HG02588 (cell line): Measurements from ENCODE around the gene E2F2.
"Not testable (repeated sequence)": the region's sequence is repeated elsewhere in the genome, so short reads cannot be mapped to it uniquely, and the experiment has no call there.

Source experiments
- ATAC-seq: cut with Tn5 transposase; IDR thresholded peaks from one replicate; pipeline ENCODE4 v1.9.1; 2021; ENCODE audit warnings: mild to moderate bottlenecking, moderate library complexity; ENCODE audit not compliant: unreplicated experiment

The E2F2 gene

GRCh38 chr1:23525558-23526250 lies 5.3 kb downstream of the E2F2 start:
- no peak for ATAC-seq

DNA sequence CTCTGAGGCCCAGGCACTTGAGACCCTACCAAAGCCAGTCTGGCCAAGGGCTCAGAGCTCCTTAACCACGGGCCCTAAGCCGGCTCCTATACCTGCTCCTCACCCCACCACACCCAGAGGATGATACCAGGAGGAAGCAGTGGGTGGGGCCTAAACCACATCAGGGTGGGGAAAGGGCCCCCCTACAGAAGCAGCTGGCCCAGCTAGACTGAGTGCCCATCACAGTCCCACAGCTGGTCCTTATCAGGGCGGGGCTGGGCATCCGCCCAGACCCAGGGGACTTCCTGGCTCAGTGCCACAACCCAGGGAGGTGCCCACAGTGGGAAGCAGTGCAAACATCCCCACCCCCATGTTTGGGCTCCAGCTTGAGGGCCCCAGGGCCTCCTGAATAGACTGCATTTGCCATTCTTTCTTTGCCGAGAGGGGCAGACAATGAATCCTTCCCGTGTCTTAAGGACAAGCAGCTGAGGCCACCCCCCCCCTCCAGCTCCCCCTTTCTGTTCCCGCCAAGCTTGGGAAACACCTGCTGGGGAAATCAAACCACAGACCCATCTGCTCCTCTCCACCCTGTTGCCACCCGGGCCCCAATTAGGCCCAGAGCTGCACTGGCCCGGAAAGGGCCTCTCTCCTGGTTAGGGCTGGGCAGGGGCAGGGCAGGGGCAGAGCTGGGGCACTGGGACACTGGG lies 6.2 kb downstream of the E2F2 start:
- no peak for ATAC-seq

GRCh38 chr1:23524163-23524562 lies 6.9 kb downstream of the E2F2 start:
- ATAC-seq: no peak

- ATAC-seq: no peak
These were observed 8.6 kb downstream of the E2F2 start for GRCh38 chr1:23522244-23522982.

DNA sequence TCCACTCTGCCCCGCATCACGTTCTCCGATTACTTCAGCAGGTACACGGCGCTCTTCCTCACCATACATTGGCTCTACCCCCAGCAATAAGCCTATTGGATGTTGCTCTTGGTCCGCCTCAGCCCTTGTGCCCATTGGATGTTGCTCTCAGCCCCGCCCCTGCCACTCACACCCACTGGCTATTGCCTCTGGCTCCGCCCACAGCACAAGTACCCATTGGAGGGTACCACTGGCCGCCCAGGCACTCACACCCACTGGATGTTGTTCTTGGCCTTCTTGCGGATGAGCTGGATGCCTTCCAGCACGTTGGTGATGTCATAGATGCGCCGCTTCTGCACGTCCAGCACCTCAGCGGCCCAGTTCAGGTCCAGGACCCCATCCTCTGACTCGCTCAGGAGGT lies 9.4 kb downstream of the E2F2 start:
- ATAC-seq: no peak

GRCh38 chr1:23517581-23517980 lies 13.5 kb downstream of the E2F2 start:
- no peak for ATAC-seq

DNA sequence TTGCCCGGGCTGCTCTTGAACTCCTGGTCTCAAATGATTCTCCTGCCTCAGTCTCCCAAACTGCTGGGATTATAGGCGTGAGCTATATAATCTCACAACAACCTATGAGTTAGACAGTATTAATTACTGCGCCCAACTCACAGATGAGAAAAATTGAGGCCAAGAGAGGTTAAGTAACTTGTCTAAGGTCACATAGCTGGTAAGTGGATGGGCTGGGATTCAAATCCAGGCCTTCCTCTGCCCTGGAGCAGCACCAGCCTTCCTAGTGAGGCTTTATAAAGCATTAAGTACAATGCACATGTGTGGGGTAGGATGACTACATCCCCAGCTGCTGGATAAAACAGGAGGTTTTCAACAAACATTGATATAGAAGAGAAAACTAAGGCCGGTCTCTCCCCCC lies 15.1 kb downstream of the E2F2 start:
- no peak for ATAC-seq

- ATAC-seq: no peak
These were observed 16.8 kb downstream of the E2F2 start for GRCh38 chr1:23514111-23514679.

DNA sequence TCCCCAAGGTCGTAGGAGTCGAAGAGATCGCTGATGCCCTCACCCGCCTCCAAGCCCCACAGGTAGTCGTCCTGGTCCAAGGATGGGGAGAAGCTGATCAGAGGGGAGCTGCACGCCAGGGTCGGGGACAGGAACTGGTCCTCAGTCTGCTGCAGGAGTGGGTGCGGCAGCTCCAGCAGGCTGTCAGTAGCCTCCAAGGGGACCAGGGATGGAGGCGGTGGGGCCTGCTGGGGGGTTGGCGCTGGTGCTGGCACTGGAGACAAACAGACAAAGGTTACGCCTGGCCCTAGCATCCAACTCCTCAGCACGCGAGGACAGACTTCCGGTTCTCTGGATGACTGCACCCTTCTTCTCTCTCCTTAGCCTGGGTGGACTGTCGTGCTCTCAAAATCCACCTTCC lies 21.1 kb downstream of the E2F2 start:
- ATAC-seq: no peak

DNA sequence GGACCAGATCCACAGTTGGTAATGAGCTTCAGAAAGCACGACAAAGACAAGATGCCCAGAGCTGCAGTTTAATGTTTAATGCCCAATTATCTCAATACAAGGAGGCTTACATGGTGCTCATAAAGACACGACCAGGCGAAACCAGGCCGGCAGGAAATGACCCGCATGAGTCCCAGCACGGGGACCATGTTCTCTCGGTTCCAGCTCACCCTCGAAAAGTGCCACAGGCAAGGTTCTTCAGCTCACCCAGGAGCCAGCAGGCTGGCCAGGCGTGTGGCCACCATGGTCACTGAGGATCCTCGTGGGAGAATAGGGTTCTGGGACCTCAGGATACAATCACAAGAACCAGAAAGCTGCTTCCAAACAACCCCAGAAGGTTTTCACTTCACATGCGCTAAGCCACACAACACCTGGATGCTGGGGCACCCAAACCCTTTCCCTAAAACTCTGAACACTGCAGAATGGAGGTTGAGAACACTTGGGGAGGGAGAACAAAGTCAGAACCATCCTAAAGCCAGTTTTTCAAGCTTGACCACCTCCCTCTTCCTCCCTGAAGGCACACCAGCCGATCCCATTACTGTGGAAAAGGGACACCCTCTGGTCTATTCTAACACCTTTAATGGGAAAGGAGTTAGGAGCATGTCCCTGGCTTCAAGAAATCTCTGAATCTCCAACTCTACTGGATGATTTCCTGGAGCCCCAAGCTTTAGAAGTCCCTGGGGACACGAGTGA lies 24.5 kb downstream of the E2F2 start:
- no peak for ATAC-seq

- ATAC-seq: no peak
These were observed 25.2 kb downstream of the E2F2 start for GRCh38 chr1:23505851-23506250.

DNA sequence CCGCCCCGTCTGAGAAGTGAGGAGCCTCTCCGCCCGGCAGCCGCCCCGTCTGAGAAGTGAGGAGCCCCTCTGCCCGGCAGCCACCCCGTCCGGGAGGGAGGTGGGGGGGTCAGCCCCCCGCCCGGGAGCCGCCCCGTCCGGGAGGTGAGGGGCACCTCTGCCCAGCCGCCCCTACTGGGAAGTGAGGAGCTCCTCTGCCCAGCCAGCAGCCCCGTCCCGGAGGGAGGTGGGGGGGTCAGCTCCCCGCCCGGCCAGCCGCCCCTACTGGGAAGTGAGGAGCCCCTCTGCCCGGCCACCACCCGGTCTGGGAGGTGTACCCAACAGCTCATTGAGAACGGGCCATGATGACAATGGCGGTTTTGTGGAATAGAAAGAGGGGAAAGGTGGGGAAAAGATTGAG lies 26.9 kb downstream of the E2F2 start:
- ATAC-seq: not testable (repeated sequence)

DNA sequence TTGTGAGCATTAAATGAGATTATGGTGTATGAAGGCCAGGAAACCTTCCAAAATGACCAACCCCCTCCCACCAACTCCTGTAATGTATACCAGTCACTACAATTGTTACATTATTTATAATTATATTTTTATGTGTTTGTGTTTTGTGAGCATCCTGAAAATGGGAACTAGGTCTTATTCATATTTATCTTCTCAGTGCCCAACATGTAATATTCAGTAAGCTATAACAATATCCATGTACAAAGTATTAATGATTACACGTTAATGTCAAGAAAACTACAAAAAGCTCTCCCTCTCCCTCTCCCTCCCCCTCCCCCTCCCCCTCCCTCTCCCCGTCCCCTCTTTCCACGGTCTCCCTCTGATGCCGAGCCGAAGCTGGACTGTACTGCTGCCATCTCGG lies 28.1 kb downstream of the E2F2 start:
- ATAC-seq: no peak

DNA sequence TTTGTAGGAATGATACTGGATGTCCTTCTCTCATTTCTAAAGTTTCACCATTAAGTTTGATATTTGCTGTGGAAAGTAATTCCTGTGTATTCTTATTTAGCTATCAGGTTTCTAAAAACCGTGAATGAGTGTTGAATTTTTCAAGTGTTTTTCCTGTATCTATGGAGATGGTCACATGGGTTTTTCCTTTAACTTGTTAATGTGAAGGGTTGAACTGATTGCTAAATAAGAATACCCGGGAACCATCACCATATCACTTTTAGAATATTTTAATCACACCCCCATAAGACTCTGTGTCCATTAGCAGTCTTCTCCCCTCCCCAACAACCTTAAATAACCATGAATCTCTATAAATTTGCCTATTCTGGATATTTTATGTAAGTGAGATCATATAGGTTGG lies 30.6 kb downstream of the E2F2 start:
- no peak for ATAC-seq

DNA sequence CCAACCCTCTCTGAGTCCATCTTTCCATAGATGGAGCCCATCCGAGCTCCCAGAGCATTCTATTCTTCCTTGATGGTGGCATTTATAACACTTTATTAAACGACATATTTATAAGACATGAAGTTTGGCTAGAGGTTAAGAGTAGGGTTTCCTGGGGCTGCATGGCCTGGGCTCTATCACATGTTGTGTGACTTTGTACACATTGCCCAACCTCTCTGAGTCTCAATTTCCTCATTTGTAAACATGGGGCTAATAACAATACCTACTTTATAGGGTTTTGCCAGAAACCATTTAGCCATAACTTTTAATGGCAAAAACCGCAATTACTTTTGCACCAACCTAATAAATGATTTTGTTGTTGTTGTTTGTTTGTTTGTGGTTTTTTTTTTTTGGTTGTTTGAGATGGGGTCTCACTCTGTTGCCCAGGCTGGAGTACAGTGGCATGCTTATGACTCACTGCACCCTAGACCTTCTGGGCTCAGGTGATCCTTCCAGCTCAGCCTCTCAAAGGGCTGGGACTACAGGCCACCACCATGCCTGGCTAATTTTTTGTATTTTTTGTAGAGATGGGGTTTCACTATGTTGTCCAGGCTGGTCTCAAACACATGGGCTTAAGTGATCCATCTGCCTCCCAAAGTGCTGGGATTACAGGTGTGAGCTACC lies 33.1 kb downstream of the E2F2 start:
- no peak for ATAC-seq

DNA sequence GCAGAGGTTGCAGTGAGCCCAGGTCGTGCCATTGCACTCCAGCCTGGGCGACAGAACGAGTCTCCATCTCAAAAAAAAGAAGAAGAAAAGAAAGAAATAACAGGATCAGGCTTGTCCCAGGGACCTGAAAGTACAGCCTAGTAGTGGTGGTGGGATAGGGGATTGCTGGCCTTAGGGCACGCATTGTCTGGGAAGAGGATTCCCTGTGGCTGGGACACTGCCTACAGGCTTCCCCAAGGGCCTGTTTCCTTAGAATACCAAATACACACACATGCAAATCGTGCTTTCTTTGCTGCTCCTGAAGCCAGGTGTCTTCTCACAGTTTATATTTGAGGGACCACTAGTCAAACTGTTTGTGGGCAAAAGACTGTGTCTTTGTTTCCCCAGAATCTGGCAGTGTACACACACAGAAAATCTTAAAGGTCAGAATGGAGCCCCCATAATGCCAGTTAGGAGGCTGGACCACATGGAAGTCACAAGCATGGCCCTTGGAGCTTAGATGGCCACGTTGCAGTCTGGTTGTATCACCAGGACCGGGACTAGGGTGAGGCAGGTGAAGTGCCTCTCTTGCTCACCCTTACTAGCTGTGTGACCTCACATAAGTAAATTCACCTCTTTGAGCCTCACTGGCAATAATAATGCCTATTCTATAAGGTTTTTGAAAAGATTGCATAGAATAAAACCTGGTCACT lies 34.4 kb downstream of the E2F2 start:
- no peak for ATAC-seq

DNA sequence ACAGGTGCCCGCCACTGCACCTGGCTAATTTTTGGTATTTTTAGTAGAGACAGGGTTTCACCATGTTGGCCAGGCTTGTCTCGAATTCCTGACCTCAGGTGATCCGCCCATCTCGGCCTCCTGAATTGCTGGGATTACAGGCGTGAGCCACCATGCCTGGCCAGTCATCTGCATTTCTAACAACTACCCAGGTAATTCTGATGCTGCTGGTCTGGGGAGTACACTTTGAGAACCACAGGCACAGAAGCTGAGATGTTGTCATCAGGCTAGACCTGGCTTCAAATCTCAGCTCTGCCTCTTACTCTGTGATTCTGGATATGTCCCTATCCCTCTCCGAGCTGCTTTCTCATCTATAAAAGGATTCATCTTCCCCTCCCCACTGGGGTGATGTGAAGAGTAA lies 36.2 kb downstream of the E2F2 start:
- not testable (repeated sequence) for ATAC-seq

GRCh38 chr1:23492776-23493175 lies 38.3 kb downstream of the E2F2 start:
- not testable (repeated sequence) for ATAC-seq

DNA sequence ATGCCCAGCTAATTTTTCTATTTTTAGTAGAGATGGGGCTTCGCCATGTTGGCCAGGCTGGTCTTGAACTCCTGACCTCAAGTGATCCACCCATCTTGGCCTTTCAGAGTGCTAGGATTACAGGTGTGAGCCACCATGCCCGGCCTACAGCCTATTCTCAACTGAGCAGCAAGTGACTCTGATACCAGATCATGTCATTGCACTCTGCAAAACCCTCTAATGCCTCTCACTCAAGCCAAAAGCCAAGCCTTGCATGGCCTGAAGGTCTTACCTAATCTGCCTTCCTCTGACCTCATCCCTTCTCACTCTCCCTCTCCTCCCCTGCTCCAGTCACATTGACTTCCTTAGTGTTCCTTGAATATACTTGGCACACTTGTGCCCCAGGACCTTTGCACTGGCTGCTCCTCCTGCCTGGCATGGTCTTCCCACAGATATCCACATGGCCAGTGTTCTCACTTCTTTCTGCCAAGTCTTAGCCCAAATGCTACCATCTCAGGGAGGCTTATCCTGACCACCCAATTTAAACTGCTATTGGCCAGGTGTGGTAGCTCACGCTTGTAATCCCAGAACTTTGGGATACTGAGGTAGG lies 38.8 kb downstream of the E2F2 start:
- ATAC-seq: no peak

DNA sequence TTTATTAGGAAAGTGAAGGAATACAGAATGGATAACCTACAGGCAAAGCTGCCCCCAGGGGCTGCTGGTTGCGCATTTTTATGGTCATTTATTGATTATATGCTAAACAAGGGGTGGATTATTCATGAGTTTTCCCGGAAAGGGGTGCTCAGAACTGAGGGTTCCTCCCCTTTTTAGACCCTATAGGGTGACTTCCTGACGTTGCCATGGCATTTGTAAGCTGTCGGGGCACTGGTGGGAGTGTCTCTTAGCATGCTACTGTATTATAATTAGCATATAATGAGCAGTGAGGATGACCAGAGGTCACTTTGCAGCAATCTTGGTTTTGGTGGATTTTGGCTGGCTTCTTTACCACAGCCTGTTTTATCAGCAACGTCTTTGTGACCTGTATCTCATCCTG lies 41.2 kb downstream of the E2F2 start:
- ATAC-seq: no peak
